Activated CD4-positive, alpha-beta T cell treated with anti-CD3 and anti-CD28 coated beads, Interleukin-2, amount 50 U/mL, for 4 hours (primary cell): ENCODE measurements around the gene CDH3.

Experiments used
- DNase-seq, 2 experiments: peaks; one replicate each; pipeline ENCODE4 v3.0.0-alpha.2; 2020

Gene CDH3

DNA sequence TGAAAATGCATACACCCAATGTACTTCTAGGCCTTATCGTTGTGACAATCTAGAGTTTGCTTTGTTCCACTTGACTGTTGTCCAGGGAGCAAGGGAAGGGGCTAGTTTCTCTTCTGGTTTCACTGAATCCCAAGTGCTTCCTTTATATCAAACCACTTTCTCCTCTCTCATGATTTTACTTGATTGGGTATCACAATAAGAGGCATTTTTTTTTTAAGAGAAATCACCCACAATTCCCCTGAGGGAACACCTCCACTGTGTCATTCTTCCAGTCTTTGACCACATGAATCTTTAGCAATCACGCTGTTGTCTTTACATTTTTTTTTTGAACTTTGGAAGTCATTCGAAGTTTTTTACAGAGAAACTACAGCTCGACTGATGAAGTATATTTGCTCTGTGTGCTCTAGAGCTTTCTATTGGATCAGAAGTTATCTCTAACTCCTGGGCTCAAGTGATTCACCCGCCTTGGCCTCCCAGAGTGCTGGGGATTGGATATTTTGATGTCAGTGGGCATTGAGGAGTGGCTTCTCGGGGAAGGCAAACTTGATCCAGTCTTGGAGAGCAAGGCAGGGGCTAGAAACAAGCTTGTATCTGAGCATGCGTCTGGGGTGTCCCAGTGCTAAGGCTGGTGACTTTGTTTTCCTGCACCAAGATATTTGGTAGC lies 95.0 kb downstream of the CDH3 start:
- no peak for DNase-seq

DNA sequence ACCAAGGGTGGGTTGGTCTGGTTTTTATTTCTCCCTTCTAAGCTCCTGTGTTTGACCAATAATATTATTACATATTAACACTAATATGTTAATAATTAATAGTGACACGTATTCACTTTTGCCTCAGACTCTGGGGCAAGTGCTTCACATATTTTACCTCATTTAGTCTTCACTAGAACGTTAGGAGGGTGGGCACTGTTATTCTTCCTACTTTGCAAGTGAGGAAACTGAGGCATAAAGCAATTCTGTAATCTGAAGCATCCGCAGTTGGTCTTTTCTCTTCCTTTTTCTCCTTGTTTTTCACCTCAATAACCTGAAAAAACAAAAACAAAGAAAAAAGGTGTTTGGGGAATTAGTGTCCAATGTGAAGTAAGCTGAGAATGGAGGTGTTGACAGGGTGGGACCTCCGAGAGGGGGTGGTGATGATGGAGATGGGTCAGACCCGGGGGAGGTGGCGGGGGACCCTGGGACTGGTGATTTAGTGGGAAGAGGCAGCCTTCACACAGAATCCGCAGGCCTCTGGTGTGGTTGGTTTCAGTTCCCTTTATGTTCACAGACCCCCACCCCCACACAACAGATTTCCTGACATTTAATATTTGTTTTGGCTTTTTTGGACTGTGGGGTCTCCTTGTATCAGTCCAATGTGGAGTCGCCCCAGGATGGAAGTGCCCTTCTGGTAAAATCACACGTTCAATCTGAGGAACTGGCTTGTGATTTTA lies 95.7 kb downstream of the CDH3 start:
- no peak for DNase-seq

DNA sequence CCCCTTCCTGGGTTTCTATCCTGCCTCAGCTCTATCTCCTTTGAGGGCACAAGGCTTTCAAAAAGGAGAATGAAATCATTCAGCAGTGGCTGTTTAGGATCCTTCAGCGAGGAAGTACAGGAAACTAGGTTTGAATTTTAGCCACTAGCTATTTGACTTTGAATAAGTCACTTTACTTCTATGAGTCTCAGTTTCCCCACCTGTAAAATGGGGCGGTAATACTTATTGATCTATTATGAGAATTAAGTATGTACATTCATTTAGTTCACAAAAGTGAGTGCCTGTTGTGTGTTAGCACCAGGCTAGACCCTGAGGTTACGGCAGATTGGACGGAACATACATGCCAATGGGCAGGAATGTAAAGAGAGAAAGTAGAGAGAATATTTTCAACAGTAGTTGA lies 98.6 kb downstream of the CDH3 start:
- DNase-seq: no peak

DNA sequence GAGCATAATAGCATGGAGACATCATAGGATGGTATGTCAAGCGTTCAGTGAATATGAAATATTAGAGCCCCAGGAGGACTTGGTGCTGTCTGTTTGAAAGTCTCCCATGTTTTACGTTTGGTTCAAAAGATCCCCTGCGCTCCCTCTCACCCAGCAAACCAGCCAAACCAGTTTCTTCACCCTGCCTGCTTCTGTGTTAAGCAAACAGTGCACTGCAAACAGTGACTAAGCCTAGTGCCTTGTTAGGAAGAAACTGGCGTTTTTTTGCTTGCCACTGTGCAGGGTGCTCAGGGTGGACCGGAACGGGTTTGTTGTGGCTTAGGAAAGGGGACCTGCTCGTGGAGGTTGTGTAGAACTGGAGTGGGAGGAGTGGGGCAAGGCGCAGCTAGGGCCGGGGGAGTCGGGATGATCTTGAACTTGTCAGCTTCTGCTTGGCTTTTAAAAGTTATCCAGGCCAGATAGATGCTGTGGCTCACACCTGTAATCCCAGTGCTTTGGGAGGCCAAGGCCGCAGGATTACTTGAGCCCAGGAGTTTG lies 99.7 kb downstream of the CDH3 start:
- DNase-seq: no peak

DNA sequence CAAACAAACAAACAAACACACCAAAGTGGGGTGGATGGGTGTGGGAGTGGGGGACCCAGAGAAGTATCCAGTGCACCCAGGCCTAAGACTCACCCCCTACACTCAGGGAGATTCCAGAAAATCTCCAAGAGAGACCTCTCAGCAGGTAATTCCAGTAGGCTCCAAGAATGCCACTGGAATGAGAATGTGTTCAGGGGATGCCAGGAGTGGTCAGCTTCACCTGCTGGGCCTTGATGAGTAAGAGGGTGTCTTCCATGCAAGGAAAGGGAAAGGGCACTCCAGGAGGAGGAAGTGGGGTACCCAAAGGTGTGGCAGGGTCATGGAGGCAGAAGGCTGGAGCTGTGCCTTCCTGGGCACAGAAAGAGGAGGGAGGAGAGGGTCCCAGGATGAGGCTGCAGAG lies 101.8 kb downstream of the CDH3 start:
- DNase-seq: no peak

DNA sequence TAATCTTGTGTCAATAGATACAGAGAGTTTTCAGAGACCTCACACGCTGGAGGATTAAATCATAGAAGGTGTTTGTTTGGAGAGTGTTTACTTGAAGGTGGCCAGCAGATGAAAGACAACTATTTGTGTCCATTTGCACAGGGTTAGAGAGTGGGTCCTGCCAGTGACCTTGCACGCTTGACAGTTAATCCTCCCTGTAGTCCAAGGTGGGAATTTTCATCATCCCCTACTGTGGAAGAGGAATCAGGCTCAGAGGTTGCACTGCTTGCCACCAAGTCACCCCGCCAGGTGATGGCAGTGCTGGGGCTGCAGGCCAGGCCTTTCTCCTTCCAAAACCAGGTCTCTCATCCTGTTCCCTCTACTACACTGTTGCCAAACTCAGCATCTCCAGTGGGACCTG lies 104.3 kb downstream of the CDH3 start:
- no peak for DNase-seq
